Measurements from ENCODE around the gene BPIFB3.

DNA sequence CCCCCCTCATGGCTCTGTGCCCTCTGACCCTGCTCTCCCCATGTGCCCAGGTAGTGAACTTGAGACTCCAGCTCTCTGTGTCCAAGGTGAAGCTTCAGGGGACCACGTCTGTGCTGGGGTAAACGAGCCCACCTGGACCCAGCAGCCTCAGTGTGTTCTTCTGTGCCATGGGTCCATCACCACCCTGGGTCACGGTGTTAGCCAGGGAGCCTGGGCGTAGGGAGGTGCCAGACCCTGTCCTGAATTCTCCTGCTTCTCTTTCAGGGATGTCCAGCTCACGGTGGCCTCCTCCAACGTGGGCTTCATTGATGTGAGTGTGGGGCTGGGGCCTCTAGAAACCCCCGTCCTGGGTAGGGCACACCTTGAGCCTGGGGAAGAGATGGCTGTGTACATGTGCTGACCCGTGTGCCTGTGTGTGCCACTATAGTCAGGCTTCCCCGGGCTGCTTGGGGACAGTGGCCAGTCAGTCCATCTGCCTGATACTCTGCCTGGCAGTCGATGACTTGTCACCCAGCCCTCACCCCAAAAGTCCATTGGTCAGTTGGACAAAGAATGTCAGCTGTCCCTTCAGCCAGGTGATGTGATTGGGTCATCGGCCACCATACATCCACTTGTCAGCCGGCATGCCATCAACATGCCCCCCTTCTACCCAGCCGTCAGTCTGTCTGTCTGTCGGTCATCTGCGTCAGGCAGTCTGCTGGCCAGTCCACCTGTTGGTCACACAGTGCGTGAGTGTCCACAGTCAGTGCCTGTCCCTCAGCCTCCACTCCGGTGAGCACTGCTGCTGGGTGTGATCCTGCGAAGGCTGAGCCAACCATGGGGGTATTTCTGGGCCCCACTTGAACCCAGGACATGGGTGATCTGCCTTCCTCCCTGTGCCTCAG is 33.2 kb upstream of the BPIFB3 start:
- no peak for TF ChIP-seq CTCF (IDR thresholded peaks at IDR 0.05 in 4 of 5, conservative IDR thresholded peaks at IDR 0.05 in 1 of 5)
- no peak for TF ChIP-seq POLR2A (IDR thresholded peaks at IDR 0.05)

Measured in gastrocnemius medialis (tissue), 4 donors.